Endothelial cell of umbilical vein (primary cell): ENCODE data around the gene IDI1. TPM values are rescaled to one million over a fixed set of nuclear protein-coding genes. Genes with fewer than 3 reads are reported as not detected.

ENCODE experiments used
- BruUV-seq: library from RNA; stranded (reverse); fragments of 400-500 nt; replicated peaks from 2 replicates; lab custom pipeline; 2021; lab: Mats Ljungman, UMichigan
- CTCF ChIA-PET: fragments of 300-600, 350-600 bp; sonication (Branson Sonifier 250); formaldehyde crosslinking; loops from one replicate; lab custom pipeline; 2021; ENCODE audit warnings: antibody characterized with exemption, inconsistent platforms; lab: Charles Lee
- POLR2A ChIA-PET: fragments of 300-600, 350-600 bp; sonication (Branson Sonifier 250); formaldehyde crosslinking; loops from one replicate; lab custom pipeline; 2021; ENCODE audit warnings: antibody characterized with exemption, inconsistent platforms; lab: Charles Lee
- DNase-seq: peaks from one replicate; pipeline ENCODE4 v3.0.0-alpha.2; 2011; ENCODE audit warnings: low read depth, low spot score
- FAIRE-seq: peaks from 2 replicates; lab custom pipeline; 2011; peaks lifted over from hg19 to GRCh38; lab: Jason Lieb, UNC
- H2AFZ ChIP-seq: 2 replicates; pipeline ENCODE4 v1.6.0; 2012; ENCODE audit warnings: low read depth, low read length, control low read depth, inconsistent platforms
- H3K27ac ChIP-seq: 2 replicates; pipeline ENCODE4 v1.5.1; 2011; ENCODE audit warnings: low read depth, mild to moderate bottlenecking, control low read depth, low read length, moderate library complexity; ENCODE audit not compliant: insufficient read depth
- H3K27me3 ChIP-seq, 2 experiments: 2 replicates each; pipeline versions ENCODE4 v1.6.0 to v1.6.1; 2011; ENCODE audit warnings: low read length in 2 of 2, mixed read lengths in 1 of 2; ENCODE audit not compliant: control insufficient read depth in 2 of 2, insufficient read depth in 2 of 2
- H3K36me3 ChIP-seq, 2 experiments: 2 replicates in 1 of 2; 3 replicates in 1 of 2; pipeline ENCODE4 v1.5.1; 2011; ENCODE audit warnings: low read length in 2 of 2, mild to moderate bottlenecking in 1 of 2, moderate library complexity in 1 of 2; ENCODE audit not compliant: control insufficient read depth in 2 of 2, insufficient read depth in 2 of 2; ENCODE audit errors: extremely low read depth in 1 of 2
- H3K4me1 ChIP-seq: 3 replicates; pipeline ENCODE4 v1.5.1; 2011; ENCODE audit warnings: mild to moderate bottlenecking, low read length; ENCODE audit not compliant: control insufficient read depth, insufficient read depth; ENCODE audit errors: extremely low read depth
- H3K4me2 ChIP-seq: 2 replicates; pipeline ENCODE4 v1.6.1; 2011; ENCODE audit warnings: low read length, control low read depth, mixed read lengths; ENCODE audit not compliant: insufficient read depth
- H3K4me3 ChIP-seq, 3 experiments: fragments of 200-600 bp in 1 of 3; sonication (generic), shearing (Covaris generic) in 1 of 3; replicated peaks in 1 of 3; 2 replicates each; pipeline ENCODE4 v1.5.1; 2011 to 2016; ENCODE audit warnings: control low read depth in 3 of 3, low read length in 3 of 3, mild to moderate bottlenecking in 2 of 3, inconsistent platforms in 1 of 3, low read depth in 1 of 3, moderate library complexity in 1 of 3; ENCODE audit not compliant: insufficient read depth in 1 of 3
- H3K79me2 ChIP-seq: 2 replicates; pipeline ENCODE4 v1.6.0; 2012; ENCODE audit warnings: low read length, inconsistent platforms; ENCODE audit not compliant: control insufficient read depth, insufficient read depth
- H3K9ac ChIP-seq: replicated peaks from 2 replicates; pipeline ENCODE3; 2011; ENCODE audit warnings: low read length, control low read depth; ENCODE audit not compliant: insufficient read depth; ENCODE audit errors: extremely low read depth
- H3K9me1 ChIP-seq: replicated peaks from 3 replicates; pipeline ENCODE4 v1.6.0; 2011; ENCODE audit warnings: mild to moderate bottlenecking, low read length; ENCODE audit not compliant: control insufficient read depth, insufficient read depth; ENCODE audit errors: extremely low read depth
- H3K9me3 ChIP-seq: replicated peaks from 2 replicates; pipeline ENCODE4 v1.5.1; 2012; ENCODE audit warnings: low read length, inconsistent platforms; ENCODE audit not compliant: control insufficient read depth, insufficient read depth
- H4K20me1 ChIP-seq: replicated peaks from 2 replicates; pipeline ENCODE3; 2011; ENCODE audit warnings: mild to moderate bottlenecking, low read length; ENCODE audit not compliant: control insufficient read depth, insufficient read depth; ENCODE audit errors: extremely low read depth
- CTCF ChIP-seq, 2 donors: IDR thresholded peaks; 1 replicate in 1 of 2; 2 replicates in 1 of 2; pipeline ENCODE4 v1.5.1; 2011; ENCODE audit warnings: low read length in 2 of 2, mild to moderate bottlenecking in 2 of 2, moderate library complexity in 2 of 2, control low read depth in 1 of 2, inconsistent platforms in 1 of 2, low read depth in 1 of 2; ENCODE audit not compliant: insufficient read depth in 1 of 2; ENCODE audit errors: extremely low read depth in 1 of 2
- EZH2 ChIP-seq: IDR thresholded peaks from 2 replicates; pipeline ENCODE4 v1.6.1; 2012; ENCODE audit warnings: borderline replicate concordance, low read depth, mild to moderate bottlenecking, moderate library complexity, low read length, inconsistent platforms; ENCODE audit not compliant: severe bottlenecking
- FOS ChIP-seq: IDR thresholded peaks from 2 replicates; pipeline ENCODE4 v1.6.1; 2011; ENCODE audit warnings: mild to moderate bottlenecking, low read length, moderate library complexity, borderline replicate concordance; ENCODE audit not compliant: insufficient read depth
- GATA2 ChIP-seq: IDR thresholded peaks from 2 replicates; pipeline ENCODE4 v1.7.0; 2011; ENCODE audit warnings: low read depth, mild to moderate bottlenecking, moderate library complexity, mixed read lengths, low read length; ENCODE audit not compliant: insufficient read length, insufficient read depth
- JUN ChIP-seq: IDR thresholded peaks from 2 replicates; pipeline ENCODE4 v1.6.1; 2011; ENCODE audit warnings: borderline replicate concordance, low read depth; ENCODE audit not compliant: insufficient read length, insufficient read depth
- MAX ChIP-seq: IDR thresholded peaks from 2 replicates; pipeline ENCODE4 v1.6.1; 2011; ENCODE audit not compliant: insufficient read depth, insufficient read length
- MYC ChIP-seq: IDR thresholded peaks from one replicate; pipeline ENCODE4 v1.6.1; 2011; ENCODE audit warnings: mild to moderate bottlenecking, low read depth, low read length
- POLR2A ChIP-seq: IDR thresholded peaks from 2 replicates; pipeline ENCODE4 v1.6.1; 2012; ENCODE audit warnings: low read depth, mild to moderate bottlenecking, control low read depth, low read length
- POLR2AphosphoS5 ChIP-seq: IDR thresholded peaks from 2 replicates; pipeline ENCODE4 v1.6.1; 2012; ENCODE audit warnings: low read depth, mild to moderate bottlenecking, control low read depth, low read length, moderate library complexity; ENCODE audit not compliant: insufficient read depth
- dilution Hi-C: fragments of 300-500 bp; cut with MboI; formaldehyde crosslinking; loops from one replicate; pipeline ENCODE4 v1.15.0; 2019; ENCODE audit warnings: low sequenced_read_pairs; ENCODE audit not compliant: extremely low pct_ligation_motif_present
- intact Hi-C: fragments of 100-400 bp; cut with micrococcal nuclease; formaldehyde crosslinking; loops from one replicate; pipeline ENCODE4 v1.10.0; 2022
- polyA plus RNA-seq, 4 experiments: library from polyadenylated mRNA; depleted of rRNA in 3 of 4; stranded (reverse) in 3 of 4; unstranded in 1 of 4; fragments of >200 nt; gene quantifications; 2 replicates each; pipeline versions ENCODE4 v1.2.1 to v1.2.3, GENCODE V29; 2011 to 2012; ENCODE audit warnings: missing spikeins in 1 of 4
- total RNA-seq: library from RNA; stranded (reverse); gene quantifications from 2 replicates; pipeline ENCODE4 v1.2.3, GENCODE V29; 2021

Gene IDI1
- total and polyA plus RNA-seq, 2 donors (not counting 3 experiments of a cell fraction or from before 2014, with no cell fraction given) = 42.2 to 63.0 TPM

GRCh38 chr10:1022413-1022812 lies 26.5 kb downstream of the IDI1 start:
- ChIA-PET POLR2A (no interaction called here), CTCF (no interaction called here)
- Histone ChIP-seq H3K27ac (no peak overlapping the region), H3K9me1 (no peaks in the 10 kb centered on the region), H3K27me3 (no peaks in the 10 kb centered on the region), H3K9ac (no peak overlapping the region), H3K9me3 (no peaks in the 10 kb centered on the region), H3K4me2 (no peak overlapping the region), H3K4me1 (no peaks in the 10 kb centered on the region), H2AFZ (no peak overlapping the region), H3K36me3 (peaks cover 3 to 10% of the 10 kb centered on the region in 2 experiments), H3K4me3 (no peak overlapping the region), H4K20me1 (no peaks in the 10 kb centered on the region), H3K79me2 (no peaks in the 10 kb centered on the region)
- no peak for DNase-seq
- TF ChIP-seq FOS = no peak
- no peak for TF ChIP-seq POLR2A
- no peak for TF ChIP-seq CTCF (IDR thresholded peaks at IDR 0.05; ENCODE audit: extremely low read depth in 1 of 2, insufficient read depth in 1 of 2, low read depth in 1 of 2, low read length in 2 of 2)
- no peak for TF ChIP-seq GATA2
- no peak for TF ChIP-seq POLR2AphosphoS5
- no peak for TF ChIP-seq EZH2
- TF ChIP-seq MAX = no peak
- no peak for TF ChIP-seq MYC
- TF ChIP-seq JUN = no peak
- no TSS peak for BruUV-seq
- dilution Hi-C loops = no loop called here
- no peak for FAIRE-seq
- intact Hi-C loops = no loop called here
